ENCODE results near the gene FOXK1.
"Not testable (repeated sequence)": the region's sequence is repeated elsewhere in the genome, so short reads cannot be mapped to it uniquely, and the experiment has no call there.

The FOXK1 gene

GRCh38 chr7:4787947-4788626 is 106.0 kb downstream of the FOXK1 start:
- no peak for TF ChIP-seq JUND (IDR thresholded peaks at IDR 0.05; ENCODE audit: low read depth)
- in situ Hi-C loops (cut with HindIII; ENCODE audit: low pct_unique_long_range_greater_than_20kb, low sequenced_read_pairs), result no loop called here
- DNase-seq (ENCODE audit: low read depth in 1 of 2, low spot score in 1 of 2), result no peak

DNA sequence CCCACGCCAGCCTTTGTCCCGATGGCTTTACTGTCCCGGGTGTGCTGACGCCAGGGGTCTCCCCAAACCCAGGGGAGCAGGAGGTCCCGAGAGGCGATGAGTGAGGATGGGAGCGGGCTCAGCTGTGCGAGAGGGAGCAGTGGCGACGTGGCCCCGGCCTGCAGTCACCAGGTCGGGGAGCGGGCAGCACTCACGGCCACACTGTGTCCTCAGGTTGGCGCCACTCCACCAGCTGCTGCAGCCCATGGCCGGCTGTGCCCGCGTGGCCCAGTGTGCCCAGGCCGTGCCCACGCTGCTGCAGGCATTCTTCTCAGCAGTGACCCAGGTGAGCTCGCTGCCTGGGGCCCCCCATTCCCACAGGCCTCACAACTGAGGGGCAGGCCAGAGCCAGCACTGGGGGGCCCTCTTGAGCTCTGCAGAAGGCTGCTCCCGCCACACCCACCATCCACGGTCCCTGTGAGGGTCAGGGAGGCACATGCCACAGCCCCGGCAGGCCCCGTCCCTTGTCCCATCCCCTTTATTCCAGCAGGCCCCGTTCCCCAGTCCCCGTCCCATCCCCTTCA is 106.6 kb downstream of the FOXK1 start:
- in situ Hi-C loops (cut with HindIII; ENCODE audit: low pct_unique_long_range_greater_than_20kb, low sequenced_read_pairs), result no loop called here
- no peak for DNase-seq (ENCODE audit: low read depth in 1 of 2, low spot score in 1 of 2)
- TF ChIP-seq JUND (IDR thresholded peaks at IDR 0.05; ENCODE audit: low read depth), result no peak

GRCh38 chr7:4789194-4790077 is 107.3 kb downstream of the FOXK1 start:
- in situ Hi-C loops (cut with HindIII; ENCODE audit: low pct_unique_long_range_greater_than_20kb, low sequenced_read_pairs), result no loop called here
- no peak for DNase-seq (ENCODE audit: low read depth in 1 of 2, low spot score in 1 of 2)
- TF ChIP-seq JUND (IDR thresholded peaks at IDR 0.05; ENCODE audit: low read depth), result no peak

GRCh38 chr7:4790078-4790465 is 108.0 kb downstream of the FOXK1 start:
- in situ Hi-C loops (cut with HindIII; ENCODE audit: low pct_unique_long_range_greater_than_20kb, low sequenced_read_pairs), result no loop called here
- no peak for DNase-seq (ENCODE audit: low read depth in 1 of 2, low spot score in 1 of 2)
- no peak for TF ChIP-seq JUND (IDR thresholded peaks at IDR 0.05; ENCODE audit: low read depth)

GRCh38 chr7:4790516-4790991 is 108.5 kb downstream of the FOXK1 start:
- DNase-seq (ENCODE audit: low read depth in 1 of 2, low spot score in 1 of 2), result no peak
- no peak for TF ChIP-seq JUND (IDR thresholded peaks at IDR 0.05; ENCODE audit: low read depth)
- in situ Hi-C loops (cut with HindIII; ENCODE audit: low pct_unique_long_range_greater_than_20kb, low sequenced_read_pairs), result no loop called here

DNA sequence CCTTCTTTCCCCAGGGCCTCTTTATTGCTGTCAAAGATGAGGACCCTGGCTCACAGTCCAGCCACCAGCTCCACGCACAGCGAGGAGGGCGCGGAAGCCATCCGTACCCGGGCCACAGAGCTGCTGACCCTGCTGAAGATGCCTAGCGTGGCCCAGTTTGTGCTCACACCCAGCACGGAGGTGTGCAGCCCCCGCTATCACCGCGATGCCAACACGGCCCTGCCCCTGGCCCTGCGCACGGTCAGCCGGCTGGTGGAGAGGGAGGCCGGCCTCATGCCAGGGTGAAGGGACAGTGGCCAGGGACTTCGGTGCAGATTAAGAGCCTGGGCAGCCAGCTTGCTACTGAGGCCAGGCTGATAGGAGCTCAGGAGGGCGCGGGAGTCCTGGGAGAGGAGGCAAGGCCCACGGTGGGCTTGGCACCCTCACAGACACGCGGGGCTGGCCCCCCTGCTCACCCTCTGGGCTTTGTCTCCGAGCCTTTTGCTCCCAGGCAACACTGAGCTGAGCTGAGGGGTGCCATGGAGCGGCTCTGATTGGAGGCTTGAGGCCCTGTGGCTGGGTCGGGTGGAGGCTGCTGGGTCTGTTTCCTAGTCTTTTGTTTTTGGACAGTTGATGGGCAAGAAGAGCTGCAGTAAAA is 109.1 kb downstream of the FOXK1 start:
- in situ Hi-C loops (cut with HindIII; ENCODE audit: low pct_unique_long_range_greater_than_20kb, low sequenced_read_pairs), result no loop called here
- no peak for TF ChIP-seq JUND (IDR thresholded peaks at IDR 0.05; ENCODE audit: low read depth)

DNA sequence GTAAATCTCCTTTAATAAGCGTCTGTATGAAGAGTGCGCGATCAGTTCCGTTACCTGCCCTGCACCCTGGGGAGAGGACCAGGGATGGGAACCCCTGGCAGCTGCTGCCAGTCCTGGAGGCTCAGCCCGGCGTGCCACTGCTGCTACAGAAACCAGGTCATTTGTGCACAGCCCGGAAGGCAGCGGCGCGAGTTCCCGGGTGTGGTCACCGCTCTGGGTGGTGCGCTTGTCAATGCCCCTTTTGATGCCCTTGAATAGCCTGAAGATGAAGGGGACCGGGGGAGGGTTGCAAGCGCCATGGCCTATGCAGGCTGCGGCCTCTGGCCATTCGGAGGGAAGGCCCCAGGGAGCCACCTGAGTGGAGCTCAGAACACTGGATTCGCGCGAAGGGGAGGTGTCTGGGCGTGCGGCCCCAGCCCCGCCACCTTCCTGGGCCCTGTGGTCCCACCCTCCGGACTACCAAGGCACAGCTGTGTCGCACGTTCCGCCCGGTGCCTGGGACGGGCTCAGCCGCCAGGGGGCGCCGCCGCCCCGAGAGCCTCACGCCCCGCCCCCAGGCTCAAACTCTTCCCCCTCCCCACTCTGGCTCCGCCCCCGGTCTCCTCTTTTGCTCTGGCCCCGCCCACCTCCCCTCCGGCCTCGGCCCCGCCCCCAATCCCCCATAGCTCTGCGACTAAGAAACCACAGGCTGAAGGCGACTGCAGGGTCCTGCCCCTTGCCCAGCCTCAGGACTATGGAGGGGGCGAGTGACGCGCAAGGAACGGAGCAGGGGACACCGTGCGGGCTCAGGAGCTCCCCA is 109.8 kb downstream of the FOXK1 start:
- peak in 1 of 2 experiments; percentile 54 for DNase-seq (ENCODE audit: low read depth in 1 of 2, low spot score in 1 of 2)
- TF ChIP-seq JUND (IDR thresholded peaks at IDR 0.05; ENCODE audit: low read depth), result no peak
- in situ Hi-C loops (cut with HindIII; ENCODE audit: low pct_unique_long_range_greater_than_20kb, low sequenced_read_pairs), result no loop called here

More for the DNA sequence above, 109.1 kb downstream of the FOXK1 start:
- no peak for DNase-seq (ENCODE audit: low read depth in 1 of 2, low spot score in 1 of 2)

GRCh38 chr7:4792537-4793126 is 110.5 kb downstream of the FOXK1 start:
- no peak for DNase-seq (ENCODE audit: low read depth in 1 of 2, low spot score in 1 of 2)
- in situ Hi-C loops (cut with HindIII; ENCODE audit: low pct_unique_long_range_greater_than_20kb, low sequenced_read_pairs), result no loop called here
- no peak for TF ChIP-seq JUND (IDR thresholded peaks at IDR 0.05; ENCODE audit: low read depth)

DNA sequence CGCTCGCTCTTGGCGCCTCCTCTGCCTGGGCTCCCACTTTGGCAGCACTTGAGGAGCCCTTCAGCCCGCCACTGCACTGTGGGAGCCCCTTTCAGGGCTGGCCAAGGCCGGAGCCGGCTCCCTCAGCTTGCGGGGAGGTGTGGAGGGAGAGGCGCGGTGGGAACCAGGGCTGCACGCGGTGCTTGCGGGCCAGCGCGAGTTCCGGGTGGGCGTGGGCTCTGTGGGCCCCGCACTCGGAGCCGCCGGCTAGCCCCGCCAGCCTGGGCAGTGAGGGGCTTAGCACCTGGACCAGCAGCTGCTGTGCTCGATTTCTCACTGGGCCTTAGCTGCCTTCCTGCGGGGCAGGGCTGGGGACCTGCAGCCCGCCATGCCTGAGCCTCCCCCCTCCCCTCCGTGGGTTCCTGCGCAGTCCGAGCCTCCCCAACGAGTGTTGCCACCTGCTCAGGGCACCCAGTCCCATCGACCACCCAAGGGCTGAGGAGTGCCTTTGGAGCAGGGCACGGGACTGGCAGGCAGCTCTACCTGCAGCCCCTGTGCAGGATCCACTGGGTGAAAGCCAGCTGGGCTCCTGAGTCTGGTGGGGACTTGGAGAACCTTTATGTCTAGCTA is 111.4 kb downstream of the FOXK1 start:
- in situ Hi-C loops (cut with HindIII; ENCODE audit: low pct_unique_long_range_greater_than_20kb, low sequenced_read_pairs); DNase-seq (ENCODE audit: low read depth in 1 of 2, low spot score in 1 of 2): not testable (repeated sequence)

GRCh38 chr7:4794171-4794570 is 112.1 kb downstream of the FOXK1 start:
- DNase-seq (ENCODE audit: low read depth in 1 of 2, low spot score in 1 of 2); in situ Hi-C loops (cut with HindIII; ENCODE audit: low pct_unique_long_range_greater_than_20kb, low sequenced_read_pairs): not testable (repeated sequence)

- peak in 1 of 2 experiments; percentile 20 for DNase-seq (ENCODE audit: low read depth in 1 of 2, low spot score in 1 of 2)
- in situ Hi-C loops (cut with HindIII; ENCODE audit: low pct_unique_long_range_greater_than_20kb, low sequenced_read_pairs), result no loop called here
- TF ChIP-seq JUND (IDR thresholded peaks at IDR 0.05; ENCODE audit: low read depth), result no peak
Measured at GRCh38 chr7:4794591-4795350, 112.7 kb downstream of the FOXK1 start.
